Measurements from ENCODE around the gene SLC16A6.
"Not testable (repeated sequence)": the region's sequence is repeated elsewhere in the genome, so short reads cannot be mapped to it uniquely, and the experiment has no call there.

DNA sequence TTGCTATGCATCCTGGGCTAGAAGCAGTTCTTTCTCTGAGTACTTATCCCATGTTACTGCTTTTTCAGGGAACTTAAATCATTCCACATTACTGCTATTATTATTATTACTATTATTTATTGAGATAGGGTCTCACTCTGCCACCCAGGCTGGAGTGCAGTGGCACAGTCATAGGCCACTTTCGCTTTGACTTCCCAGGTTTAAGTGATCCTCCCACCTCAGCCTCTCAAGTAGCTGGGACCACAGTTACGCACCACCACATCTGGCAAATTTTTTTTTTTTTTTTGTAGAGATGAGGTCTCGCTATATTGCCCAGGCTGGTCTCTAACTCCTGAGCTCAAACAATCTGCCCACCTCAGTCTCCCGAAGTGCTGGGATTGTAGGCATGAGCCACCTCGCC is 71.5 kb downstream of the SLC16A6 start:
- TF ChIP-seq, protein P1, sequence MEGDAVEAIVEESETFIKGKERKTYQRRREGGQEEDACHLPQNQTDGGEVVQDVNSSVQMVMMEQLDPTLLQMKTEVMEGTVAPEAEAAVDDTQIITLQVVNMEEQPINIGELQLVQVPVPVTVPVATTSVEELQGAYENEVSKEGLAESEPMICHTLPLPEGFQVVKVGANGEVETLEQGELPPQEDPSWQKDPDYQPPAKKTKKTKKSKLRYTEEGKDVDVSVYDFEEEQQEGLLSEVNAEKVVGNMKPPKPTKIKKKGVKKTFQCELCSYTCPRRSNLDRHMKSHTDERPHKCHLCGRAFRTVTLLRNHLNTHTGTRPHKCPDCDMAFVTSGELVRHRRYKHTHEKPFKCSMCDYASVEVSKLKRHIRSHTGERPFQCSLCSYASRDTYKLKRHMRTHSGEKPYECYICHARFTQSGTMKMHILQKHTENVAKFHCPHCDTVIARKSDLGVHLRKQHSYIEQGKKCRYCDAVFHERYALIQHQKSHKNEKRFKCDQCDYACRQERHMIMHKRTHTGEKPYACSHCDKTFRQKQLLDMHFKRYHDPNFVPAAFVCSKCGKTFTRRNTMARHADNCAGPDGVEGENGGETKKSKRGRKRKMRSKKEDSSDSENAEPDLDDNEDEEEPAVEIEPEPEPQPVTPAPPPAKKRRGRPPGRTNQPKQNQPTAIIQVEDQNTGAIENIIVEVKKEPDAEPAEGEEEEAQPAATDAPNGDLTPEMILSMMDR (IDR thresholded peaks at IDR 0.05), result not testable (repeated sequence)
- TF ChIP-seq POLR2A (IDR thresholded peaks at IDR 0.05), result not testable (repeated sequence)

Measured in esophagus squamous epithelium (tissue), 4 donors.